Panc1 (cell line): ENCODE measurements around the gene AKAP9. TPM values are rescaled to one million over a fixed set of nuclear protein-coding genes. Genes with fewer than 3 reads are reported as not detected.

Experiments used
- ATAC-seq: fragments of 200-7000 bp; cut with Tn5 transposase; 2 replicates; pipeline ENCODE4 v1.9.1; 2020; ENCODE audit warnings: mild to moderate bottlenecking, moderate library complexity
- BruUV-seq: library from RNA; stranded (reverse); fragments of 400-500 nt; replicated peaks from 2 replicates; lab custom pipeline; 2021; lab: Mats Ljungman, UMichigan
- CTCF ChIA-PET: fragments of 300-600 bp; sonication (Branson Sonifier 250); formaldehyde crosslinking; loops from one replicate; lab custom pipeline; 2022; ENCODE audit warnings: antibody characterized with exemption; lab: Charles Lee
- POLR2A ChIA-PET: fragments of 300-600 bp; sonication (Branson Sonifier 250); formaldehyde crosslinking; loops from one replicate; lab custom pipeline; 2022; ENCODE audit warnings: antibody characterized with exemption; lab: Charles Lee
- DNase-seq: peaks from one replicate; pipeline ENCODE4 v3.0.0-alpha.2; 2010; ENCODE audit warnings: low read depth, low spot score
- H3K27ac ChIP-seq: 2 replicates; pipeline ENCODE4 v1.5.1; 2011; ENCODE audit warnings: mild to moderate bottlenecking, low read length, inconsistent platforms
- H3K27me3 ChIP-seq: fragments of 200-500 bp; sonication (Bioruptor generic); 2 replicates; pipeline ENCODE4 v1.6.0; 2014; ENCODE audit warnings: low read length, inconsistent platforms; ENCODE audit not compliant: control insufficient read depth, insufficient read depth
- H3K36me3 ChIP-seq: fragments of 200-500 bp; sonication (Bioruptor generic); 2 replicates; pipeline ENCODE4 v1.5.1; 2014; ENCODE audit warnings: inconsistent platforms, mild to moderate bottlenecking, low read length, moderate library complexity; ENCODE audit not compliant: control insufficient read depth, insufficient read depth
- H3K4me1 ChIP-seq: 2 replicates; pipeline ENCODE4 v1.5.1; 2011; ENCODE audit warnings: inconsistent platforms, mild to moderate bottlenecking, low read length, moderate library complexity; ENCODE audit not compliant: control insufficient read depth, insufficient read depth
- H3K4me3 ChIP-seq, 2 experiments: 2 replicates each; pipeline ENCODE4 v1.5.1; 2011 to 2012; ENCODE audit warnings: low read depth in 2 of 2, low read length in 2 of 2, mild to moderate bottlenecking in 2 of 2, inconsistent platforms in 1 of 2, moderate library complexity in 1 of 2
- H3K9me3 ChIP-seq: fragments of 200-500 bp; sonication (Bioruptor generic); 2 replicates; pipeline ENCODE4 v1.5.1; 2014; ENCODE audit warnings: low read depth, mild to moderate bottlenecking, inconsistent platforms, low read length, moderate library complexity; ENCODE audit not compliant: control insufficient read depth, insufficient read depth
- POLR2AphosphoS5 ChIP-seq: IDR thresholded peaks from 2 replicates; pipeline ENCODE4 v1.6.1; 2012; ENCODE audit warnings: mild to moderate bottlenecking, low read depth, low read length, moderate library complexity
- SIN3A ChIP-seq: IDR thresholded peaks from 2 replicates; pipeline ENCODE4 v1.6.1; 2012; ENCODE audit warnings: low read depth, mild to moderate bottlenecking, low read length, moderate library complexity, borderline replicate concordance; ENCODE audit not compliant: insufficient read depth
- TCF7L2 ChIP-seq: IDR thresholded peaks from 2 replicates; pipeline ENCODE4 v1.6.1; 2011; ENCODE audit warnings: mild to moderate bottlenecking, low read depth, low read length, inconsistent platforms
- in situ Hi-C: cut with HindIII; loops from 2 replicates; pipeline ENCODE4 v1.10.0; 2016; ENCODE audit warnings: low sequenced_read_pairs, low pct_unique_long_range_greater_than_20kb
- intact Hi-C: fragments of 100-400 bp; cut with micrococcal nuclease; formaldehyde crosslinking; loops from one replicate; pipeline ENCODE4 v1.10.0; 2022; ENCODE audit not compliant: unreplicated experiment
- total RNA-seq: library from RNA; stranded (reverse); gene quantifications from one replicate; pipeline ENCODE4 v1.2.1, GENCODE V29; 2021; ENCODE audit not compliant: unreplicated experiment
- TF ChIP-seq, protein P1 (sequence below): fragments of 450-650 bp; IDR thresholded peaks from 2 replicates; pipeline ENCODE4 v1.5.1; 2017; ENCODE audit warnings: mild to moderate bottlenecking
- TF ChIP-seq, protein P2 (sequence below), 2 experiments: IDR thresholded peaks; 2 replicates each; pipeline ENCODE4 v1.6.1; 2011 to 2012; ENCODE audit warnings: low read depth in 2 of 2, control low read depth in 1 of 2, low read length in 1 of 2, mild to moderate bottlenecking in 1 of 2, moderate library complexity in 1 of 2; ENCODE audit not compliant: insufficient read depth in 1 of 2

The AKAP9 gene
- total RNA-seq, 1 experiment from 2014 or later: 31.6 TPM

DNA sequence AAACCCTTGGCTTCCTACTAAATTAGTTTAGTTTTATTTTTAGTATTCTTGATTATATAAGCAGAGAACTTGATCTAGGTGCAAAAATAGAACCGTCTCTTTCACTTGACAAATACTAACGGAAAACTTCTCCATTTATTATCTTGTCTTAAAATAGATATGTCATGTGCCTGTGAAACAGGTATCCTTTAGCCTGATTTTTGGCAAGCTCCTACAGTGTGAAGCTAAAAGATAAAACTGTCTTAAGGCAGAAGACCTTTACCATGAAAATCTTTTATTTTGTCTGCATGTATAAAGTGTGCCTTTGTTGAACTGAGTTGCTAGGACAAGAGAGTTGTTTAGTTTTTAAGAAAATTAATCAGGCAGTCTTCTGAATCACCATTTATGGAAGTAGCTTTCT is 103.0 kb downstream of the AKAP9 start:
- CTCF ChIA-PET: no interaction called here
- ATAC-seq: no peak

DNA sequence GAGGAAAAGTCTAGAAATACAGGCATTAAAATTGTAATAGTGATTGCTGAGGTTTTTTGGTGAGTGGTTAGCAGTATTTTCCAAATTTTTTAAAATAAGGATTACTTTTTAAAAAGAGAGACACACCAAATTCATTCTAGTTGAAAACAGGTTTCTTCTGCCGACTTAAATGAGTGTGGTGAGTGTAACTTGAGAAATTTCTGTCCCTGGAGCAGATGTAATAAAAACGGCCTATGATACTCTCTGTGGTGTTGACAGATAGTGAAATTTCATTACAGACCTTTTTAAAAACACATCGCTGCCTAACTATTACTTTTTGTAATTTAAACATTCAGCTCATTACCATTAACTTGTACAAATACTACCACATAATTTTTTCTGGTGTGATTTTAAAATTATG is 103.5 kb downstream of the AKAP9 start:
- no peak overlapping the region for H3K27ac ChIP-seq
- POLR2A ChIA-PET: interaction anchor here (0.6 kb wide), 1 partner anchor 18 kb away, joined by 3 read pairs; no protein-coding TSS in a partner anchor
- H3K27me3 ChIP-seq: no peaks in the 10 kb centered on the region
- in situ Hi-C loops (no loop called here), intact Hi-C loops (no loop called here)
- no peaks in the 10 kb centered on the region for H3K9me3 ChIP-seq
- TF ChIP-seq, protein P1, sequence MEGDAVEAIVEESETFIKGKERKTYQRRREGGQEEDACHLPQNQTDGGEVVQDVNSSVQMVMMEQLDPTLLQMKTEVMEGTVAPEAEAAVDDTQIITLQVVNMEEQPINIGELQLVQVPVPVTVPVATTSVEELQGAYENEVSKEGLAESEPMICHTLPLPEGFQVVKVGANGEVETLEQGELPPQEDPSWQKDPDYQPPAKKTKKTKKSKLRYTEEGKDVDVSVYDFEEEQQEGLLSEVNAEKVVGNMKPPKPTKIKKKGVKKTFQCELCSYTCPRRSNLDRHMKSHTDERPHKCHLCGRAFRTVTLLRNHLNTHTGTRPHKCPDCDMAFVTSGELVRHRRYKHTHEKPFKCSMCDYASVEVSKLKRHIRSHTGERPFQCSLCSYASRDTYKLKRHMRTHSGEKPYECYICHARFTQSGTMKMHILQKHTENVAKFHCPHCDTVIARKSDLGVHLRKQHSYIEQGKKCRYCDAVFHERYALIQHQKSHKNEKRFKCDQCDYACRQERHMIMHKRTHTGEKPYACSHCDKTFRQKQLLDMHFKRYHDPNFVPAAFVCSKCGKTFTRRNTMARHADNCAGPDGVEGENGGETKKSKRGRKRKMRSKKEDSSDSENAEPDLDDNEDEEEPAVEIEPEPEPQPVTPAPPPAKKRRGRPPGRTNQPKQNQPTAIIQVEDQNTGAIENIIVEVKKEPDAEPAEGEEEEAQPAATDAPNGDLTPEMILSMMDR: no peak
- TF ChIP-seq POLR2AphosphoS5 (no peak), SIN3A (no peak), TCF7L2 (no peak)
- TF ChIP-seq, protein P2, sequence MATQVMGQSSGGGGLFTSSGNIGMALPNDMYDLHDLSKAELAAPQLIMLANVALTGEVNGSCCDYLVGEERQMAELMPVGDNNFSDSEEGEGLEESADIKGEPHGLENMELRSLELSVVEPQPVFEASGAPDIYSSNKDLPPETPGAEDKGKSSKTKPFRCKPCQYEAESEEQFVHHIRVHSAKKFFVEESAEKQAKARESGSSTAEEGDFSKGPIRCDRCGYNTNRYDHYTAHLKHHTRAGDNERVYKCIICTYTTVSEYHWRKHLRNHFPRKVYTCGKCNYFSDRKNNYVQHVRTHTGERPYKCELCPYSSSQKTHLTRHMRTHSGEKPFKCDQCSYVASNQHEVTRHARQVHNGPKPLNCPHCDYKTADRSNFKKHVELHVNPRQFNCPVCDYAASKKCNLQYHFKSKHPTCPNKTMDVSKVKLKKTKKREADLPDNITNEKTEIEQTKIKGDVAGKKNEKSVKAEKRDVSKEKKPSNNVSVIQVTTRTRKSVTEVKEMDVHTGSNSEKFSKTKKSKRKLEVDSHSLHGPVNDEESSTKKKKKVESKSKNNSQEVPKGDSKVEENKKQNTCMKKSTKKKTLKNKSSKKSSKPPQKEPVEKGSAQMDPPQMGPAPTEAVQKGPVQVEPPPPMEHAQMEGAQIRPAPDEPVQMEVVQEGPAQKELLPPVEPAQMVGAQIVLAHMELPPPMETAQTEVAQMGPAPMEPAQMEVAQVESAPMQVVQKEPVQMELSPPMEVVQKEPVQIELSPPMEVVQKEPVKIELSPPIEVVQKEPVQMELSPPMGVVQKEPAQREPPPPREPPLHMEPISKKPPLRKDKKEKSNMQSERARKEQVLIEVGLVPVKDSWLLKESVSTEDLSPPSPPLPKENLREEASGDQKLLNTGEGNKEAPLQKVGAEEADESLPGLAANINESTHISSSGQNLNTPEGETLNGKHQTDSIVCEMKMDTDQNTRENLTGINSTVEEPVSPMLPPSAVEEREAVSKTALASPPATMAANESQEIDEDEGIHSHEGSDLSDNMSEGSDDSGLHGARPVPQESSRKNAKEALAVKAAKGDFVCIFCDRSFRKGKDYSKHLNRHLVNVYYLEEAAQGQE (IDR thresholded peaks at IDR 0.05; ENCODE audit: insufficient read depth in 1 of 2, low read depth in 2 of 2, low read length in 1 of 2): no peak
- H3K4me3 ChIP-seq: no peak overlapping the region
- peaks cover 3% of the 10 kb centered on the region; the same call in 1 of the 2 replicates for H3K36me3 ChIP-seq
- CTCF ChIA-PET: no interaction called here
- H3K4me1 ChIP-seq: no peaks in the 10 kb centered on the region
- ATAC-seq (no peak), DNase-seq (no peak)
- BruUV-seq: no TSS peak

More for the DNA sequence above, 103.0 kb downstream of the AKAP9 start:
- H3K27ac ChIP-seq: no peak overlapping the region
- H3K4me1 ChIP-seq: no peaks in the 10 kb centered on the region
- TF ChIP-seq SIN3A: no peak
- TF ChIP-seq POLR2AphosphoS5: no peak
- TF ChIP-seq, protein P2 (IDR thresholded peaks at IDR 0.05; ENCODE audit: insufficient read depth in 1 of 2, low read depth in 2 of 2, low read length in 1 of 2): no peak
- TF ChIP-seq, protein P1: no peak
- no peak for TF ChIP-seq TCF7L2
- H3K27me3 ChIP-seq: no peaks in the 10 kb centered on the region
- BruUV-seq: no TSS peak
- H3K9me3 ChIP-seq: no peaks in the 10 kb centered on the region
- in situ Hi-C loops (no loop called here), intact Hi-C loops (no loop called here)
- POLR2A ChIA-PET: interaction anchor here (0.6 kb wide), 1 partner anchor 19 kb away, joined by 3 read pairs; no protein-coding TSS in a partner anchor
- no peak for DNase-seq
- H3K4me3 ChIP-seq: no peak overlapping the region
- H3K36me3 ChIP-seq: peaks cover 3% of the 10 kb centered on the region; the same call in 1 of the 2 replicates
